Measurements from ENCODE around the gene ARMS2. TPM values are rescaled to one million over a fixed set of nuclear protein-coding genes. Genes with fewer than 3 reads are reported as not detected.

ARMS2 gene
- total RNA-seq, 1 experiment from 2014 or later: not detected

GRCh38 chr10:122477436-122477835 lies 23.0 kb downstream of the ARMS2 start:
- CTCF ChIA-PET: no interaction called here
- no peaks in the 10 kb centered on the region for H3K36me3 ChIP-seq (ENCODE audit: low read depth)
- no TSS peak for BruUV-seq (replicated peaks)
- POLR2A ChIA-PET (ENCODE audit: unreplicated experiment): no interaction called here
- H3K4me2 ChIP-seq: no peak overlapping the region
- H3K27me3 ChIP-seq (ENCODE audit: insufficient read depth, low read depth): no peaks in the 10 kb centered on the region
- no peaks in the 10 kb centered on the region for H4K20me1 ChIP-seq (ENCODE audit: insufficient read depth)
- DNase-seq: no peak
- intact Hi-C loops (cut with micrococcal nuclease; ENCODE audit: unreplicated experiment): no loop called here
- no peak overlapping the region for H3K4me3 ChIP-seq
- no peaks in the 10 kb centered on the region for H3K4me1 ChIP-seq (replicated peaks; ENCODE audit: insufficient read depth)
- no peaks in the 10 kb centered on the region for H3K79me2 ChIP-seq (ENCODE audit: low read depth)
- H3K27ac ChIP-seq: no peak overlapping the region
- H3K9me3 ChIP-seq (ENCODE audit: insufficient read depth, low read depth): no peaks in the 10 kb centered on the region
- no peaks in the 10 kb centered on the region for H3K9me2 ChIP-seq (ENCODE audit: insufficient read depth)
- no peak overlapping the region for H2AFZ ChIP-seq
- H3F3A ChIP-seq (ENCODE audit: insufficient read depth, low read depth): no peaks in the 10 kb centered on the region
- no peak for TF ChIP-seq CTCF (conservative IDR thresholded peaks at IDR 0.05)
- TF ChIP-seq EZH2 (IDR thresholded peaks at IDR 0.05; ENCODE audit: low read depth): no peak

- Histone ChIP-seq H2AFZ (no peak overlapping the region), H3K27ac (no peak overlapping the region), H4K20me1 (ENCODE audit: insufficient read depth) (no peaks in the 10 kb centered on the region), H3K4me2 (no peak overlapping the region), H3K27me3 (ENCODE audit: insufficient read depth, low read depth) (no peaks in the 10 kb centered on the region), H3K79me2 (ENCODE audit: low read depth) (no peaks in the 10 kb centered on the region), H3F3A (ENCODE audit: insufficient read depth, low read depth) (no peaks in the 10 kb centered on the region), H3K36me3 (ENCODE audit: low read depth) (no peaks in the 10 kb centered on the region), H3K4me1 (replicated peaks; ENCODE audit: insufficient read depth) (no peaks in the 10 kb centered on the region), H3K9me2 (ENCODE audit: insufficient read depth) (no peaks in the 10 kb centered on the region), H3K9me3 (ENCODE audit: insufficient read depth, low read depth) (no peaks in the 10 kb centered on the region), H3K4me3 (no peak overlapping the region)
- CTCF ChIA-PET: no interaction called here
- POLR2A ChIA-PET (ENCODE audit: unreplicated experiment): no interaction called here
- no peak for TF ChIP-seq CTCF (conservative IDR thresholded peaks at IDR 0.05)
- TF ChIP-seq EZH2 (IDR thresholded peaks at IDR 0.05; ENCODE audit: low read depth): no peak
- intact Hi-C loops (cut with micrococcal nuclease; ENCODE audit: unreplicated experiment): no loop called here
- no peak for DNase-seq
- no TSS peak for BruUV-seq (replicated peaks)
These were observed 24.5 kb downstream of the ARMS2 start for GRCh38 chr10:122478971-122479370.

- no peak overlapping the region for H3K4me2 ChIP-seq
- no peaks in the 10 kb centered on the region for H3K27me3 ChIP-seq (ENCODE audit: insufficient read depth, low read depth)
- H3K4me3 ChIP-seq: no peak overlapping the region
- no TSS peak for BruUV-seq (replicated peaks)
- intact Hi-C loops (cut with micrococcal nuclease; ENCODE audit: unreplicated experiment): no loop called here
- H3F3A ChIP-seq (ENCODE audit: insufficient read depth, low read depth): no peaks in the 10 kb centered on the region
- H3K9me2 ChIP-seq (ENCODE audit: insufficient read depth): no peaks in the 10 kb centered on the region
- no peak for TF ChIP-seq CTCF (conservative IDR thresholded peaks at IDR 0.05)
- TF ChIP-seq EZH2 (IDR thresholded peaks at IDR 0.05; ENCODE audit: low read depth): no peak
- H3K9me3 ChIP-seq (ENCODE audit: insufficient read depth, low read depth): no peaks in the 10 kb centered on the region
- H3K36me3 ChIP-seq (ENCODE audit: low read depth): no peaks in the 10 kb centered on the region
- no peak overlapping the region for H2AFZ ChIP-seq
- no peaks in the 10 kb centered on the region for H3K79me2 ChIP-seq (ENCODE audit: low read depth)
- ChIA-PET CTCF (no interaction called here), POLR2A (ENCODE audit: unreplicated experiment) (no interaction called here)
- H4K20me1 ChIP-seq (ENCODE audit: insufficient read depth): no peaks in the 10 kb centered on the region
- H3K4me1 ChIP-seq (replicated peaks; ENCODE audit: insufficient read depth): no peaks in the 10 kb centered on the region
- DNase-seq: no peak
- H3K27ac ChIP-seq: no peak overlapping the region
These were observed 25.8 kb downstream of the ARMS2 start for GRCh38 chr10:122480146-122480833.
